Superior temporal gyrus (tissue), 1 donor: ENCODE results near the gene HEATR9.

Experiments used
- DNase-seq: peaks from one replicate; pipeline ENCODE4 v3.0.0-alpha.2; 2016; ENCODE audit errors: extremely low spot score

The HEATR9 gene

GRCh38 chr17:35866341-35866950 lies 2.2 kb downstream of the HEATR9 start:
- DNase-seq = no peak

GRCh38 chr17:35865412-35866340 lies 3.0 kb downstream of the HEATR9 start:
- DNase-seq = no peak

- DNase-seq = no peak
These were observed 3.8 kb downstream of the HEATR9 start for GRCh38 chr17:35864853-35865252.

GRCh38 chr17:35856603-35857002 lies 12.1 kb downstream of the HEATR9 start:
- no peak for DNase-seq

GRCh38 chr17:35855965-35856364 lies 12.7 kb downstream of the HEATR9 start:
- no peak for DNase-seq

- peak; percentile 77 for DNase-seq
These were observed 19.0 kb downstream of the HEATR9 start for GRCh38 chr17:35849469-35850348.

GRCh38 chr17:35847633-35848373 lies 20.9 kb downstream of the HEATR9 start:
- DNase-seq = no peak

GRCh38 chr17:35847006-35847405 lies 21.7 kb downstream of the HEATR9 start:
- DNase-seq = peak; percentile 41

- no peak for DNase-seq
These were observed 22.5 kb downstream of the HEATR9 start for GRCh38 chr17:35846055-35846809.

GRCh38 chr17:35844547-35844946 lies 24.1 kb downstream of the HEATR9 start:
- DNase-seq = no peak

GRCh38 chr17:35843698-35844097 lies 25.0 kb downstream of the HEATR9 start:
- DNase-seq = no peak

GRCh38 chr17:35842239-35842638 lies 26.5 kb downstream of the HEATR9 start:
- no peak for DNase-seq

GRCh38 chr17:35841505-35841904 lies 27.2 kb downstream of the HEATR9 start:
- DNase-seq = no peak

GRCh38 chr17:35841101-35841500 lies 27.6 kb downstream of the HEATR9 start:
- no peak for DNase-seq

- DNase-seq = no peak
These were observed 43.5 kb downstream of the HEATR9 start for GRCh38 chr17:35825206-35825605.

GRCh38 chr17:35821308-35821707 lies 47.4 kb downstream of the HEATR9 start:
- no peak for DNase-seq

- DNase-seq = no peak
These were observed 49.2 kb downstream of the HEATR9 start for GRCh38 chr17:35819455-35819854.

- no peak for DNase-seq
These were observed 51.5 kb downstream of the HEATR9 start for GRCh38 chr17:35817196-35817595.

- DNase-seq = no peak
These were observed 52.0 kb downstream of the HEATR9 start for GRCh38 chr17:35816723-35817122.

- DNase-seq = no peak
These were observed 56.2 kb downstream of the HEATR9 start for GRCh38 chr17:35812456-35812855.

GRCh38 chr17:35811759-35812158 lies 56.9 kb downstream of the HEATR9 start:
- no peak for DNase-seq
